H1 (cell line): Measurements from ENCODE around the gene TBC1D25. TPM values are rescaled to one million over a fixed set of nuclear protein-coding genes. Genes with fewer than 3 reads are reported as not detected.

ENCODE experiments used
- CTCF ChIA-PET: fragments of 300-600 bp; sonication (Branson Sonifier 250); formaldehyde crosslinking; loops from one replicate; lab custom pipeline; 2021; ENCODE audit not compliant: partially characterized antibody; lab: Charles Lee
- POLR2A ChIA-PET: fragments of 300-600 bp; sonication (Branson Sonifier 250); formaldehyde crosslinking; loops from one replicate; lab custom pipeline; 2021; ENCODE audit warnings: inconsistent platforms; ENCODE audit not compliant: partially characterized antibody; lab: Charles Lee
- DNase-seq, 2 experiments: peaks; one replicate each; pipeline versions ENCODE4 v3.0.0 to v3.0.0-alpha.2; 2010 to 2022; ENCODE audit warnings: low spot score in 2 of 2, low read depth in 1 of 2, mixed read lengths in 1 of 2
- FAIRE-seq: peaks from 2 replicates; lab custom pipeline; 2011; peaks lifted over from hg19 to GRCh38; lab: Jason Lieb, UNC
- H2AFZ ChIP-seq: 2 replicates; pipeline ENCODE4 v1.8.1; 2012; ENCODE audit warnings: low read length, inconsistent platforms
- H2AK5ac ChIP-seq: 2 replicates; pipeline ENCODE4 v1.6.1; 2013; ENCODE audit warnings: low read depth, low read length
- H2BK120ac ChIP-seq: replicated peaks from 2 replicates; pipeline ENCODE3; 2013; ENCODE audit warnings: low read depth, low read length, inconsistent platforms
- H2BK12ac ChIP-seq: 2 replicates; pipeline ENCODE4 v1.6.1; 2013; ENCODE audit warnings: low read depth, low read length
- H2BK15ac ChIP-seq: 2 replicates; pipeline ENCODE4 v1.6.1; 2013; ENCODE audit warnings: low read length
- H2BK20ac ChIP-seq: 2 replicates; pipeline ENCODE4 v1.6.1; 2013; ENCODE audit warnings: low read length
- H2BK5ac ChIP-seq: 2 replicates; pipeline ENCODE4 v1.6.1; 2013; ENCODE audit warnings: low read depth, low read length
- H3K14ac ChIP-seq: 2 replicates; pipeline ENCODE4 v1.6.1; 2013; ENCODE audit warnings: inconsistent platforms; ENCODE audit not compliant: insufficient read length
- H3K18ac ChIP-seq: 2 replicates; pipeline ENCODE4 v1.6.1; 2013; ENCODE audit warnings: low read length; ENCODE audit errors: extremely low read depth
- H3K23ac ChIP-seq: 2 replicates; pipeline ENCODE4 v1.6.1; 2013; ENCODE audit warnings: inconsistent platforms; ENCODE audit not compliant: insufficient read length
- H3K23me2 ChIP-seq: 2 replicates; pipeline ENCODE4 v1.6.1; 2013; ENCODE audit warnings: low read depth, low read length
- H3K27ac ChIP-seq: 2 replicates; pipeline ENCODE4 v1.6.1; 2011; ENCODE audit warnings: low read depth, low read length, inconsistent platforms
- H3K27me3 ChIP-seq, 4 experiments: replicated peaks in 1 of 4; 1 replicate in 1 of 4; 2 replicates in 3 of 4; pipeline versions ENCODE4 v1.6.1 to v1.8.1; 2011 to 2013; ENCODE audit warnings: low read length in 3 of 4, mild to moderate bottlenecking in 3 of 4, inconsistent platforms in 2 of 4, mixed read lengths in 2 of 4, moderate library complexity in 1 of 4; ENCODE audit not compliant: control insufficient read depth in 3 of 4, insufficient read depth in 3 of 4; ENCODE audit errors: extremely low read depth in 1 of 4
- H3K36me3 ChIP-seq, 4 experiments: 2 replicates each; pipeline versions ENCODE4 v1.6.1 to v1.8.1; 2011 to 2013; ENCODE audit warnings: mild to moderate bottlenecking in 4 of 4, low read length in 3 of 4, moderate library complexity in 2 of 4, control low read depth in 1 of 4, inconsistent platforms in 1 of 4; ENCODE audit not compliant: insufficient read depth in 4 of 4, control insufficient read depth in 2 of 4
- H3K4ac ChIP-seq: replicated peaks from 2 replicates; pipeline ENCODE3; 2013; ENCODE audit warnings: low read length, low read depth, mixed read lengths, inconsistent platforms; ENCODE audit not compliant: insufficient read length
- H3K4me1 ChIP-seq, 4 experiments: replicated peaks in 1 of 4; 1 replicate in 1 of 4; 2 replicates in 3 of 4; pipeline versions ENCODE4 v1.6.1 to v1.8.1; 2011 to 2013; ENCODE audit warnings: low read length in 3 of 4, inconsistent platforms in 2 of 4, mixed read lengths in 1 of 4; ENCODE audit not compliant: insufficient read depth in 4 of 4, control insufficient read depth in 3 of 4
- H3K4me2 ChIP-seq, 2 experiments: 2 replicates each; pipeline versions ENCODE4 v1.6.1 to v1.8.1; 2011 to 2013; ENCODE audit warnings: low read depth in 2 of 2, low read length in 2 of 2, control low read depth in 1 of 2, inconsistent platforms in 1 of 2, mild to moderate bottlenecking in 1 of 2; ENCODE audit not compliant: insufficient read depth in 1 of 2
- H3K4me3 ChIP-seq, 4 experiments: fragments of 200-600, 300-600 bp in 1 of 4; sonication (generic), shearing (Covaris generic), sonication (Bioruptor Twin) in 1 of 4; 2 replicates each; pipeline versions ENCODE4 v1.5.1 to v1.8.1; 2011 to 2016; ENCODE audit warnings: low read length in 4 of 4, low read depth in 3 of 4, control low read depth in 2 of 4, inconsistent platforms in 2 of 4, mild to moderate bottlenecking in 2 of 4, mixed read lengths in 1 of 4, moderate library complexity in 1 of 4; ENCODE audit not compliant: insufficient read depth in 2 of 4; ENCODE audit errors: extremely low read depth in 1 of 4
- H3K56ac ChIP-seq: replicated peaks from 2 replicates; pipeline ENCODE3; 2013; ENCODE audit warnings: low read depth, mild to moderate bottlenecking, mixed read lengths, low read length, inconsistent platforms; ENCODE audit not compliant: insufficient read length
- H3K79me1 ChIP-seq: 2 replicates; pipeline ENCODE4 v1.6.1; 2013; ENCODE audit warnings: low read depth, low read length, control low read depth
- H3K79me2 ChIP-seq, 2 experiments: 2 replicates each; pipeline versions ENCODE4 v1.6.1 to v1.8.1; 2012 to 2013; ENCODE audit warnings: low read length in 2 of 2, mild to moderate bottlenecking in 2 of 2, inconsistent platforms in 1 of 2; ENCODE audit not compliant: insufficient read depth in 2 of 2, control insufficient read depth in 1 of 2
- H3K9ac ChIP-seq, 4 experiments: replicated peaks in 1 of 4; 1 replicate in 1 of 4; 2 replicates in 3 of 4; pipeline versions ENCODE4 v1.6.1 to v1.8.1; 2011 to 2013; ENCODE audit warnings: low read depth in 3 of 4, low read length in 3 of 4, control low read depth in 2 of 4, mild to moderate bottlenecking in 2 of 4, moderate library complexity in 2 of 4, inconsistent platforms in 1 of 4; ENCODE audit errors: extremely low read depth in 1 of 4
- H3K9me3 ChIP-seq, 2 experiments: 2 replicates each; pipeline versions ENCODE4 v1.6.1 to v1.8.1; 2012 to 2013; ENCODE audit warnings: mild to moderate bottlenecking in 2 of 2, moderate library complexity in 2 of 2, control low read depth in 1 of 2, inconsistent platforms in 1 of 2, low read depth in 1 of 2, low read length in 1 of 2, mixed read lengths in 1 of 2; ENCODE audit not compliant: insufficient read depth in 2 of 2
- H4K20me1 ChIP-seq, 2 experiments: replicated peaks in 1 of 2; 2 replicates each; pipeline versions ENCODE3 to v1.8.1; 2011 to 2013; ENCODE audit warnings: inconsistent platforms in 2 of 2, low read length in 2 of 2, mild to moderate bottlenecking in 1 of 2; ENCODE audit not compliant: insufficient read depth in 2 of 2, control insufficient read depth in 1 of 2
- H4K5ac ChIP-seq: 2 replicates; pipeline ENCODE4 v1.6.1; 2013; ENCODE audit warnings: low read length, low read depth, mixed read lengths, inconsistent platforms; ENCODE audit not compliant: insufficient read length
- H4K8ac ChIP-seq: 2 replicates; pipeline ENCODE4 v1.8.0; 2013; ENCODE audit warnings: mild to moderate bottlenecking, moderate library complexity, low read length, inconsistent platforms; ENCODE audit not compliant: insufficient read depth; ENCODE audit errors: extremely low read depth
- H4K91ac ChIP-seq: replicated peaks from 2 replicates; pipeline ENCODE3; 2013; ENCODE audit warnings: low read length, mixed read lengths, inconsistent platforms; ENCODE audit not compliant: insufficient read length
- ASH2L ChIP-seq: fragments of 200-600, 300-600 bp; sonication (generic); IDR thresholded peaks from one replicate; pipeline ENCODE4 v1.7.1; 2017; ENCODE audit warnings: low read length
- BRCA1 ChIP-seq: IDR thresholded peaks from 2 replicates; pipeline ENCODE4 v1.6.1; 2012; ENCODE audit warnings: low read depth, low read length, improper control_type of control experiment
- JUN ChIP-seq: IDR thresholded peaks from 2 replicates; pipeline ENCODE4 v1.6.1; 2011; ENCODE audit warnings: low read depth, mild to moderate bottlenecking, improper control_type of control experiment, low read length
- POLR2AphosphoS5 ChIP-seq: IDR thresholded peaks from 2 replicates; pipeline ENCODE4 v1.6.1; 2011; ENCODE audit warnings: low read depth, low read length
- WGBS, 2 experiments: shearing (Covaris generic) in 1 of 2; methylation state at CpG; one replicate each; pipeline versions ENCODE4 v1.1.6 to v1.1.7; 2013 to 2015; ENCODE audit warnings: low lambda C conversion rate in 2 of 2, mixed read lengths in 2 of 2, inconsistent platforms in 1 of 2, low coverage in 1 of 2, missing lambda C conversion rate in 1 of 2; ENCODE audit not compliant: insufficient replicate concordance in 2 of 2, insufficient coverage in 1 of 2, insufficient read length in 1 of 2; ENCODE audit errors: extremely low coverage in 1 of 2, missing lambda C conversion rate in 1 of 2; 5-methylcytosine and 5-hydroxymethylcytosine counted together
- polyA plus RNA-seq, 7 experiments: library from polyadenylated mRNA; depleted of rRNA in 3 of 7; stranded (reverse) in 5 of 7; unstranded in 2 of 7; fragments of >200 nt in 5 of 7; fragments of 200-250 nt in 2 of 7; gene quantifications; 1 replicate in 5 of 7; 2 replicates in 1 of 7; 4 replicates in 1 of 7; pipeline versions ENCODE4 v1.2.1 to v1.2.3, GENCODE V29; 2011 to 2013; ENCODE audit warnings: missing spikeins in 2 of 7, mixed read lengths in 2 of 7
- total RNA-seq: library from RNA; stranded (reverse); fragmentation: NEBNext Ultra II Directional; extraction: Animal tissue kit (Norgen Biotek cat#: 25700); gene quantifications from 2 replicates; pipeline ENCODE4 v1.2.1, GENCODE V29; 2021
- TF ChIP-seq, protein P1 (sequence below): IDR thresholded peaks from 2 replicates; pipeline ENCODE4 v1.6.1; 2012; ENCODE audit warnings: inconsistent platforms

Gene TBC1D25
- total and polyA plus RNA-seq, 2 of the 8 experiments (the other 6 are each of a cell fraction or from before 2014, with no cell fraction given): 6.5 to 6.8 TPM

DNA sequence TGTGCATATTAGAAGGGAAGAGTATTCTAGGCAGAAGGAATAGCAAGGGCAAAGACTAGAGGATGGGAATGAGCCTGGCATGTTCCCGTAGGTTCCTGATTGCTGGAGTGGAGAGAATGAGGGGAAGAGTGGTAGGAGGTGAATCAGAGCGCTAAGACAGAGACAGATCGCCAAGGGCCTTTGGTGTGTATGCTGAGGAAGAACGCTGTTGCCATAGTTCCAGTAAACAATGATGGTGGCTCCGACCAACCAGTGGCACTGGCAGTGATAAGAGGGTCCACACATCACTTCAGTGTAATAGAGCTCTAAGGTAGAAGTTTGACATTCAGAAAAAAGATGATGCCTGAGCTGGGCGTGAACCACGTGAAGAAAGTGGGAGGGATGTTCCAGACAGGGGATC, 966 bp downstream of the TBC1D25 start:
- no peak for FAIRE-seq
- TF ChIP-seq ASH2L (no peak), JUN (no peak), BRCA1 (no peak), POLR2AphosphoS5 (no peak)
- TF ChIP-seq, protein P1, sequence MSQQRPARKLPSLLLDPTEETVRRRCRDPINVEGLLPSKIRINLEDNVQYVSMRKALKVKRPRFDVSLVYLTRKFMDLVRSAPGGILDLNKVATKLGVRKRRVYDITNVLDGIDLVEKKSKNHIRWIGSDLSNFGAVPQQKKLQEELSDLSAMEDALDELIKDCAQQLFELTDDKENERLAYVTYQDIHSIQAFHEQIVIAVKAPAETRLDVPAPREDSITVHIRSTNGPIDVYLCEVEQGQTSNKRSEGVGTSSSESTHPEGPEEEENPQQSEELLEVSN: no peak

More for the DNA sequence above, 966 bp downstream of the TBC1D25 start:
- Histone ChIP-seq H3K56ac (no peak overlapping the region), H2BK15ac (no peak overlapping the region), H3K9me3 (no peaks in the 10 kb centered on the region), H3K4ac (no peak overlapping the region), H3K4me3 (peak overlapping the region in 3 of 4 experiments; percentile 51 to 82 (median 53); a peak in 5 of 8 replicates), H2AK5ac (no peak overlapping the region), H3K36me3 (peaks cover 0 to 3% (median 1%) of the 10 kb centered on the region in 4 experiments; a peak in 2 of 8 replicates), H4K20me1 (no peaks in the 10 kb centered on the region), H2BK12ac (no peak overlapping the region), H3K27ac (no peak overlapping the region), H3K79me1 (0 out of 2 replicates have a peak, but pooled peaks cover 2% of the 10 kb centered on the region), H2BK20ac (no peak overlapping the region), H3K23me2 (no peaks in the 10 kb centered on the region), H2BK120ac (no peak overlapping the region), H3K9ac (no peak overlapping the region), H2BK5ac (no peak overlapping the region), H3K4me2 (peak overlapping the region; percentile 50 to 61), H3K14ac (no peak overlapping the region), H3K79me2 (0 out of 4 replicates have a peak, but pooled peaks cover 0 to 5% of the 10 kb centered on the region in 2 experiments), H2AFZ (no peak overlapping the region), H3K18ac (no peak overlapping the region), H3K4me1 (no peaks in the 10 kb centered on the region), H3K23ac (no peak overlapping the region), H3K27me3 (no peaks in the 10 kb centered on the region), H4K8ac (no peak overlapping the region), H4K5ac (no peak overlapping the region), H4K91ac (no peak overlapping the region)
- 84% methylated on average over 7 of the region's 7 CpGs; no CpG with 5 or more reads in 1 of the 2 experiments for WGBS, 2 experiments
- CTCF ChIA-PET: no interaction called here
- POLR2A ChIA-PET: interaction anchor here (1.6 to 2.5 kb wide), 2 partner anchors 34 to 35 kb away, joined by 5 to 22 read pairs; partner anchors contain the start of gene RBM3
- DNase-seq: no peak
